K562 (cell line): ENCODE data around the gene MCM3. TPM values are rescaled to one million over a fixed set of nuclear protein-coding genes. Genes with fewer than 3 reads are reported as not detected.

Experiments
- CBX2 ChIP-seq: fragments of 200-600 bp; sonication (generic); IDR thresholded peaks from one replicate; pipeline ENCODE4 v1.6.1; 2012; ENCODE audit warnings: mild to moderate bottlenecking, low read length, inconsistent platforms; ENCODE audit not compliant: insufficient read depth, poor library complexity, severe bottlenecking
- GATAD2A ChIP-seq: fragments of 450-650 bp; IDR thresholded peaks from 2 replicates; pipeline ENCODE4 v1.6.1; 2017
- GTF2E2 ChIP-seq: fragments of 200-800 bp; sonication (Bioruptor generic); IDR thresholded peaks from 2 replicates; pipeline ENCODE4 v1.6.1; 2016; ENCODE audit warnings: missing genetic modification characterization, missing compliant biosample characterization
- HMG20A ChIP-seq: fragments of 450-650 bp; formaldehyde crosslinking; conservative IDR thresholded peaks from 2 replicates; pipeline ENCODE4 v1.4.0; 2020; ENCODE audit warnings: mild to moderate bottlenecking, mixed read lengths
- HMG20B ChIP-seq: fragments of 250-450 bp; sonication (Bioruptor Pico); IDR thresholded peaks from 2 replicates; pipeline ENCODE4 v1.5.0; 2021; ENCODE audit warnings: mild to moderate bottlenecking
- LEF1 ChIP-seq: fragments of 450-650 bp; IDR thresholded peaks from 2 replicates; pipeline ENCODE4 v1.6.1; 2016; ENCODE audit warnings: mild to moderate bottlenecking
- RBM14 ChIP-seq: fragments of 200-400 bp; formaldehyde crosslinking; IDR thresholded peaks from 2 replicates; pipeline ENCODE4 v1.6.1; 2018; ENCODE audit warnings: low read depth, mild to moderate bottlenecking, low read length, moderate library complexity, borderline replicate concordance; ENCODE audit not compliant: insufficient read depth
- SMARCC2 ChIP-seq: fragments of 450-650 bp; IDR thresholded peaks from 2 replicates; pipeline ENCODE4 v1.6.1; 2017; ENCODE audit warnings: antibody characterized with exemption, moderate library complexity, mild to moderate bottlenecking, low read depth
- STAT5A ChIP-seq: IDR thresholded peaks from 2 replicates; pipeline ENCODE4 v1.6.1; 2012; ENCODE audit warnings: low read length, inconsistent platforms, borderline replicate concordance
- TAF15 ChIP-seq: fragments of 200-400 bp; formaldehyde crosslinking; IDR thresholded peaks from 2 replicates; pipeline ENCODE4 v1.6.1; 2017; ENCODE audit warnings: mild to moderate bottlenecking, low read depth, low read length, moderate library complexity
- TAL1 ChIP-seq: fragments of 450-650 bp; IDR thresholded peaks from 2 replicates; pipeline ENCODE4 v1.6.1; 2016; ENCODE audit warnings: mild to moderate bottlenecking
- TCFL5 ChIP-seq: fragments of 250-450 bp; sonication (Bioruptor Pico); conservative IDR thresholded peaks from 2 replicates; pipeline ENCODE4 v1.6.1; 2021; ENCODE audit warnings: mild to moderate bottlenecking, moderate library complexity, matching md5 sums
- ZBTB8A ChIP-seq: fragments of 450-650 bp; IDR thresholded peaks from 2 replicates; pipeline ENCODE4 v1.6.1; 2018; ENCODE audit warnings: mild to moderate bottlenecking, moderate library complexity; ENCODE audit not compliant: partially characterized antibody
- ZKSCAN3 ChIP-seq: fragments of 250-450 bp; sonication (Bioruptor Pico); IDR thresholded peaks from 2 replicates; pipeline ENCODE4 v1.4.0; 2020
- ZNF316 ChIP-seq: fragments of 450-650 bp; IDR thresholded peaks from 2 replicates; pipeline ENCODE4 v1.6.1; 2016
- ZNF586 ChIP-seq: fragments of 450-650 bp; formaldehyde crosslinking; conservative IDR thresholded peaks from 2 replicates; pipeline ENCODE4 v1.4.0; 2020; ENCODE audit warnings: mild to moderate bottlenecking, moderate library complexity
- ZNF644 ChIP-seq: fragments of 200-800 bp; sonication (Bioruptor generic); IDR thresholded peaks from 2 replicates; pipeline ENCODE4 v1.6.1; 2016; ENCODE audit warnings: low read depth, missing genetic modification characterization, missing compliant biosample characterization
- polyA plus RNA-seq, 8 experiments: library from polyadenylated mRNA; depleted of rRNA in 4 of 8; stranded (reverse) in 5 of 8; unstranded in 3 of 8; fragments of >200 nt; fragmentation: Nextera tagmentation in 2 of 8; fragmentation: Illumina TruSeq in 1 of 8; extraction: Ambion mirVana in 2 of 8; extraction: Trizol in 1 of 8; gene quantifications; 2 replicates each; pipeline versions ENCODE4 v1.2.1 to v1.2.3, GENCODE V29; 2011 to 2014; ENCODE audit warnings: inconsistent platforms in 1 of 8, missing spikeins in 1 of 8
- total RNA-seq, 7 experiments: library from RNA; depleted of rRNA in 6 of 7; stranded (reverse); fragments of >200 nt in 6 of 7; fragmentation: Illumina TruSeq in 2 of 7; extraction: Trizol in 2 of 7; gene quantifications; 2 replicates each; pipeline versions ENCODE4 v1.2.1 to v1.2.3, GENCODE V29; 2011 to 2021; ENCODE audit warnings: low replicate concordance in 1 of 7
- TF ChIP-seq, protein P1 (sequence below): sonication (generic); formaldehyde crosslinking; IDR thresholded peaks from 2 replicates; pipeline ENCODE4 v1.8.0; 2023; ENCODE audit warnings: mild to moderate bottlenecking, missing genetic modification reagents
- TF ChIP-seq, protein P2 (sequence below): fragments of 450-650 bp; IDR thresholded peaks from 2 replicates; pipeline ENCODE4 v1.6.1; 2017; ENCODE audit warnings: antibody characterized with exemption, mild to moderate bottlenecking
- TF ChIP-seq, protein P3 (sequence below), 2 experiments: IDR thresholded peaks; 2 replicates each; pipeline ENCODE4 v1.6.1; 2012; ENCODE audit warnings: improper control_type of control experiment in 2 of 2, low read depth in 2 of 2, low read length in 2 of 2, borderline replicate concordance in 1 of 2

Gene MCM3
- total and polyA plus RNA-seq, 9 of the 15 experiments (the other 6 are each of a cell fraction or from before 2014, with no cell fraction given) = 76.1 to 270 (median 250) TPM

DNA sequence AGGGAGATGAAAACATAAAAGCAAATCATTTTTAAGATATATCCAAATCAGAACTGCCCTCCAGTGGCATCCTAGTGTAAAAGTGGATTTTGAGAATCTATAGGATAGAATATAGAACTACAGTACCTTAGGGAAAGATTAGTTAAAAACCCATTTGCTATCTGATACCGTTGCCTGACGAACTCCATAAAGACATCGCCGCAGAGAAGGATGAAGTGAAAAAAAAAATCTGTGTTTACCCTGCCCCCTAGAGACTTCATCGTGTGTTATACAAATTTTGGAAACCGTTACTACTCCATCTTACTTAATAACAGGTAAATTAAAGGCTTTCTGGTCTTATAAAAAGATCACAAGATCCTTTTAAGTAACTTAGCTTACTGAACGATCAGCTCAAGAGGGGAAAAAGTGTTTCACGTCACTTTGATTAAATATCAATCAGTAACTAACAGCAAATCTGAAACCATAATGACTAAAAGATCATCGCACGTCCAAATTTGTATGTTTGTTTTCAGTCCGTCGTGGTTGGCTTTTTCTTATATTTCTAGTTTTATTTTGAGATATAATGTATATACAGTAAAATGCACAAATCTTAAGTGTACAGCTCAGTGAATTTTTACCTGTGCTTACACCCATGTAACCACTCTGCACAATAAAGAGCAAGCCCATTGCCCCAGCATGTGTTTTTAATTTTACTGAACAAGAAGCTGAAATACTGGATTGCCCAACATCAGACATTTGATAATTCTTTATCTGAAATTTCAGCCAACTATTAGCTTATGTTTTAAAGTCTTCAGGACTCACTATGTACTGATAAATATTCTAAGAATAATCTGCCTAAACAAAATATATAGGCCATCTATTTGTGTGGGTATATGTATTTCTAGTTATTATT is 881 bp upstream of the MCM3 start (continued):
- TF ChIP-seq GATAD2A = no peak
- TF ChIP-seq SMARCC2 = no peak
- TF ChIP-seq STAT5A = no peak
- TF ChIP-seq LEF1 = peak; percentile 37
- TF ChIP-seq ZKSCAN3 (CRISPR knock-in tag) = no peak
- no peak for TF ChIP-seq ZBTB8A
- no peak for TF ChIP-seq HMG20B (CRISPR knock-in tag)
- TF ChIP-seq TCFL5 = no peak
- no peak for TF ChIP-seq GTF2E2 (tag)
- no peak for TF ChIP-seq ZNF316
- TF ChIP-seq CBX2 = no peak
- no peak for TF ChIP-seq RBM14
- TF ChIP-seq, protein P1, sequence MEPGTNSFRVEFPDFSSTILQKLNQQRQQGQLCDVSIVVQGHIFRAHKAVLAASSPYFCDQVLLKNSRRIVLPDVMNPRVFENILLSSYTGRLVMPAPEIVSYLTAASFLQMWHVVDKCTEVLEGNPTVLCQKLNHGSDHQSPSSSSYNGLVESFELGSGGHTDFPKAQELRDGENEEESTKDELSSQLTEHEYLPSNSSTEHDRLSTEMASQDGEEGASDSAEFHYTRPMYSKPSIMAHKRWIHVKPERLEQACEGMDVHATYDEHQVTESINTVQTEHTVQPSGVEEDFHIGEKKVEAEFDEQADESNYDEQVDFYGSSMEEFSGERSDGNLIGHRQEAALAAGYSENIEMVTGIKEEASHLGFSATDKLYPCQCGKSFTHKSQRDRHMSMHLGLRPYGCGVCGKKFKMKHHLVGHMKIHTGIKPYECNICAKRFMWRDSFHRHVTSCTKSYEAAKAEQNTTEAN = no peak
- TF ChIP-seq TAF15 = no peak
- TF ChIP-seq, protein P2, sequence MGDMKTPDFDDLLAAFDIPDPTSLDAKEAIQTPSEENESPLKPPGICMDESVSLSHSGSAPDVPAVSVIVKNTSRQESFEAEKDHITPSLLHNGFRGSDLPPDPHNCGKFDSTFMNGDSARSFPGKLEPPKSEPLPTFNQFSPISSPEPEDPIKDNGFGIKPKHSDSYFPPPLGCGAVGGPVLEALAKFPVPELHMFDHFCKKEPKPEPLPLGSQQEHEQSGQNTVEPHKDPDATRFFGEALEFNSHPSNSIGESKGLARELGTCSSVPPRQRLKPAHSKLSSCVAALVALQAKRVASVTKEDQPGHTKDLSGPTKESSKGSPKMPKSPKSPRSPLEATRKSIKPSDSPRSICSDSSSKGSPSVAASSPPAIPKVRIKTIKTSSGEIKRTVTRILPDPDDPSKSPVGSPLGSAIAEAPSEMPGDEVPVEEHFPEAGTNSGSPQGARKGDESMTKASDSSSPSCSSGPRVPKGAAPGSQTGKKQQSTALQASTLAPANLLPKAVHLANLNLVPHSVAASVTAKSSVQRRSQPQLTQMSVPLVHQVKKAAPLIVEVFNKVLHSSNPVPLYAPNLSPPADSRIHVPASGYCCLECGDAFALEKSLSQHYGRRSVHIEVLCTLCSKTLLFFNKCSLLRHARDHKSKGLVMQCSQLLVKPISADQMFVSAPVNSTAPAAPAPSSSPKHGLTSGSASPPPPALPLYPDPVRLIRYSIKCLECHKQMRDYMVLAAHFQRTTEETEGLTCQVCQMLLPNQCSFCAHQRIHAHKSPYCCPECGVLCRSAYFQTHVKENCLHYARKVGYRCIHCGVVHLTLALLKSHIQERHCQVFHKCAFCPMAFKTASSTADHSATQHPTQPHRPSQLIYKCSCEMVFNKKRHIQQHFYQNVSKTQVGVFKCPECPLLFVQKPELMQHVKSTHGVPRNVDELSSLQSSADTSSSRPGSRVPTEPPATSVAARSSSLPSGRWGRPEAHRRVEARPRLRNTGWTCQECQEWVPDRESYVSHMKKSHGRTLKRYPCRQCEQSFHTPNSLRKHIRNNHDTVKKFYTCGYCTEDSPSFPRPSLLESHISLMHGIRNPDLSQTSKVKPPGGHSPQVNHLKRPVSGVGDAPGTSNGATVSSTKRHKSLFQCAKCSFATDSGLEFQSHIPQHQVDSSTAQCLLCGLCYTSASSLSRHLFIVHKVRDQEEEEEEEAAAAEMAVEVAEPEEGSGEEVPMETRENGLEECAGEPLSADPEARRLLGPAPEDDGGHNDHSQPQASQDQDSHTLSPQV = 0 out of 2 replicates have a peak, but pooled peaks have one; percentile 59
- TF ChIP-seq ZNF644 (tag) = 0 out of 2 replicates have a peak, but pooled peaks have one; percentile 44
- TF ChIP-seq TAL1 = no peak
- TF ChIP-seq, protein P3, sequence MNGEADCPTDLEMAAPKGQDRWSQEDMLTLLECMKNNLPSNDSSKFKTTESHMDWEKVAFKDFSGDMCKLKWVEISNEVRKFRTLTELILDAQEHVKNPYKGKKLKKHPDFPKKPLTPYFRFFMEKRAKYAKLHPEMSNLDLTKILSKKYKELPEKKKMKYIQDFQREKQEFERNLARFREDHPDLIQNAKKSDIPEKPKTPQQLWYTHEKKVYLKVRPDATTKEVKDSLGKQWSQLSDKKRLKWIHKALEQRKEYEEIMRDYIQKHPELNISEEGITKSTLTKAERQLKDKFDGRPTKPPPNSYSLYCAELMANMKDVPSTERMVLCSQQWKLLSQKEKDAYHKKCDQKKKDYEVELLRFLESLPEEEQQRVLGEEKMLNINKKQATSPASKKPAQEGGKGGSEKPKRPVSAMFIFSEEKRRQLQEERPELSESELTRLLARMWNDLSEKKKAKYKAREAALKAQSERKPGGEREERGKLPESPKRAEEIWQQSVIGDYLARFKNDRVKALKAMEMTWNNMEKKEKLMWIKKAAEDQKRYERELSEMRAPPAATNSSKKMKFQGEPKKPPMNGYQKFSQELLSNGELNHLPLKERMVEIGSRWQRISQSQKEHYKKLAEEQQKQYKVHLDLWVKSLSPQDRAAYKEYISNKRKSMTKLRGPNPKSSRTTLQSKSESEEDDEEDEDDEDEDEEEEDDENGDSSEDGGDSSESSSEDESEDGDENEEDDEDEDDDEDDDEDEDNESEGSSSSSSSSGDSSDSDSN (IDR thresholded peaks at IDR 0.05; ENCODE audit: borderline replicate concordance in 1 of 2, low read depth in 2 of 2, low read length in 2 of 2) = no peak
- TF ChIP-seq ZNF586 (CRISPR knock-in tag) = no peak
- no peak for TF ChIP-seq HMG20A
